HG03457 (cell line): ENCODE data around the gene HP.
"Not testable (repeated sequence)": the region's sequence is repeated elsewhere in the genome, so short reads cannot be mapped to it uniquely, and the experiment has no call there.

Experiments
- ATAC-seq: cut with Tn5 transposase; IDR thresholded peaks from one replicate; pipeline ENCODE4 v1.9.1; 2021; ENCODE audit warnings: moderate number of reproducible peaks; ENCODE audit not compliant: unreplicated experiment

Gene HP, protein sequence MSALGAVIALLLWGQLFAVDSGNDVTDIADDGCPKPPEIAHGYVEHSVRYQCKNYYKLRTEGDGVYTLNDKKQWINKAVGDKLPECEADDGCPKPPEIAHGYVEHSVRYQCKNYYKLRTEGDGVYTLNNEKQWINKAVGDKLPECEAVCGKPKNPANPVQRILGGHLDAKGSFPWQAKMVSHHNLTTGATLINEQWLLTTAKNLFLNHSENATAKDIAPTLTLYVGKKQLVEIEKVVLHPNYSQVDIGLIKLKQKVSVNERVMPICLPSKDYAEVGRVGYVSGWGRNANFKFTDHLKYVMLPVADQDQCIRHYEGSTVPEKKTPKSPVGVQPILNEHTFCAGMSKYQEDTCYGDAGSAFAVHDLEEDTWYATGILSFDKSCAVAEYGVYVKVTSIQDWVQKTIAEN

DNA sequence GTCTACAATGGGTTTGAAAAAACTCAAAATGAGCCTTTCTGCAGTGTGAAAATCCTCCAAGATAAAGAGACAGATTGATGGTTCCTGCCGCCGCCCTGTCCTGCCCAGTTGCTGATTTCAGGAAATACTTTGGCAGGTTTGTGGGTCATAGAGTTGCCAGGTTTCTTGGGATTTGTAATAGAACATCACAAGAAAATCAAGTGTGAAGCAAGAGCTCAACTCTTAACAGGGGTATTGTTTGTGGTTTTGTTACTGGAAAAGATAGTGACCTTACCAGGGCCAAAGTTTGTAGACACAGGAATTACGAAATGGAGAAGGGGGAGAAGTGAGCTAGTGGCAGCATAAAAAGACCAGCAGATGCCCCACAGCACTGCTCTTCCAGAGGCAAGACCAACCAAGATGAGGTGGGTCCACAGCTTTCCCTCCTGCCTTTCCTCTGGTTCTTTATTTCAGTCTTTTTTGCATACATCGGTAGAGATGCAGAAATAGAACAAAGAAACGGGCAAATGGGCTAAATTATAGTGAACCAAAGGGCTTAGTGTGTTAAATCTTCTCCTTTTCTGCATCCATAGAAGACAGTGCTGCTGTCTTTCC, at the start of gene HP:
TSS of gene HP (plus strand) at position 252 of the 594 bp plus-strand sequence. CDS start at position 400, 148 bp downstream.
- ATAC-seq = not testable (repeated sequence)

DNA sequence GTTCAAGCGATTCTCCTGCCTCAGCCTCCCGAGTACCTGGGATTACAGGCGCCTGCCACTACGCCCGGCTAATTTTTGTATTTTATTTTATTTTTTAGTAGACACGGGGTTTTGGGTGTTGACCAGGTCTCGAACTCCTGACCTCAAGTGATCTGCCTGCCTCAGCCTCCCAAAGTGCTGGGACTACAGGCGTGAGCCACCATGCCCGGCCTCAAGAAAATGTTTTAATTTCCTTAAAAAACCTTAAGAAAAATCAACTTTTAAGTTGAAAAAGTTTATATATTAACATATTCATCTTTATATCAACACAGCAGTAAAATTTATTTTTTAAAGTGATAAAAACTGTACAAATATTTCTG, 46.3 kb upstream of the HP start:
- ATAC-seq = not testable (repeated sequence)

DNA sequence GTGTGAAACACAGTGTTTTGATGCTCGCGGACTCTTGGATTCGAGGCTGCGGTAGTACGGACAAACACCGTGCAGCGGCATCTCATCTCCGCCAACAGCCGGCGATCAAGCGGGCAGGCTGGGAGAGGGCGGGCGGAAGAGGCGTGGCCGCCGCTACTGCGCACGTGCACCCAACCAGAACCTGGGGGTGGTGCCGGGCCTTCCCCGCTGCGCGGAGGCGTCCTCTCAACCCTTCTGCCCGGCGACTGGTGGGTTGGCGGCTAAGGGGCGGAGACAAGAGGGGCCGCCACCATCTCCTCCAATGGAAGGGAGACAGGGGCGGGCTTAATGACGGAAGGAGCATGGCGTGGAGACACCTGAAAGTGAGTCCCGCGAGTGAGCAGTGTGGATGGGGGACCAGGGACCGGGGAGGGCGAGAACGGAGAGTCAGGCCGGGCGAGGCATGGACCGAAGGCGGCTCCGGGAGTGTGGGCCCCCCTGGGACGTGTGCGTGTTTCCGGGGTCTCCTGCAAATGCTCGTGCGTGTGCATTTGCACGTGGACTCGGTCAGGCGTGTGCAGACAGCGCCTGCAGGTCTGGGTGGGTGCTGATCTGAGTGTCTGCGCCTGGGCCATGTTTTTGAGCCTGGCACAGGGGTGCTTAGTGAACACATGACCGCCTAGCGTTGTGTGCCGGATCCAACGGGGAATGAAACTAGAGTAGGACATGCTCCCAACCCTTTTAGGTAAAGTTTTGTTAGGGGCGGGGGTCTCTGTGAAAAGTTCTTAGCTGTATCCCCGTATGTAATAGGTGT, 45.7 kb upstream of the HP start, which contains the start of gene DHODH:
TSS of gene DHODH (plus strand) at position 321 of the 793 bp plus-strand sequence. CDS start at position 342, 21 bp downstream.
- peak; percentile 98 for ATAC-seq

DNA sequence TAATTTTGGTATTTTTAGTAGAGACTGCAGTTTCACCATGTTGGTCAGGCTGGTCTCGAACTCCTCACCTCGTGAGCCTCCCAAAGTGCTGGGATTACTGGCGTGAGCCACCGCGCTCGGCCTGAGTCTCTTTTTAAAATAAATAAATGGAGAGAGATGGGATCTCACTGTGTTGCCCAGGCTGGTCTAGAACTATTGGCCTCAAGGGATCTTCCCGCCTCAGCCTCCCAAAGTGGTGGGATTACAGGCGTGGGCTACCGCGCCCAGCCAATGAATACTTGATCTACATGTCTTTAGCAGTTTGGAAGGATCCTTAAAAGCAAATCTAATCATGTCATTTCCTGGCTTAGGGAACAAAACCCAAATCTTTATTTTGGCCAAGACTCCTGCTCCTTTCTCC, 44.5 kb upstream of the HP start:
- no peak for ATAC-seq

DNA sequence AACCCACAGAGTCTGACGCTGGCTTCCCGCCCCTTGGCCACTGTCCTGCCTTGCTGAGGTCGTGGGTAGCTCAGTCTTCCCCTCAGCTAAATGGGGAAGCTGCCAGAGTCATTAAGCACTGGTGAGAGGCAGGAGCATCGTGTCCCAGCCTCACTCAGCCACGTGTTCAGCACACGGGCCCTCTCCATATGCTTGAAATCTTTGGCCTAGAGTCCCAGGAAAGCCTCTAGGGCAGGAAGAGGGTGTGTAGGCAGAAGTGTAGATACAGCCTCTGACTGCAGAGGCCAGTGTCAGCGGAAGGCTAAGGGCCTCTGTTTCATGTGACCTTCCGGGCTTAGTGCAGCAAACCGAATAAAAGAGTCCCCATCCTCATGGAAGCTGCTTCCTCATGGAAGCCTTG, 41.7 kb upstream of the HP start:
- no peak for ATAC-seq

DNA sequence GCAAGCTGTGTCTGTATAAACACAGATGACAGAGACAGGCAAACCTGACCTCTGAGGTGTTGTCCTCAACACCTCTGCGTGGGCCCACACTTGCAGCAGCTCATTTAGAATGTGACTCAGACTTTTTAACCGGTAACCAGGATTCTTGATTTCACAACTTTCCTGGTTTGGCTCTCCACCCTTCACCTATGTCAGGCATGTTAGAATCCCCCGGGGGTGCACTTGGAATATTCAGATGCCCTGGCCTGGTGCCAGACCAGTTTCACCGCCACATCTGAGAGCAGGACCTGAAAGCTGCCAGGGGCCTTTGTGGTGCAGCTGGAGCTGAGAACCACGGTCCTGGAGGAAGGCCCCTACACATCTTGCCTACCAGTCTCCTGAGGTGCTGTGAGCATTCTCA, 40.9 kb upstream of the HP start:
- no peak for ATAC-seq

DNA sequence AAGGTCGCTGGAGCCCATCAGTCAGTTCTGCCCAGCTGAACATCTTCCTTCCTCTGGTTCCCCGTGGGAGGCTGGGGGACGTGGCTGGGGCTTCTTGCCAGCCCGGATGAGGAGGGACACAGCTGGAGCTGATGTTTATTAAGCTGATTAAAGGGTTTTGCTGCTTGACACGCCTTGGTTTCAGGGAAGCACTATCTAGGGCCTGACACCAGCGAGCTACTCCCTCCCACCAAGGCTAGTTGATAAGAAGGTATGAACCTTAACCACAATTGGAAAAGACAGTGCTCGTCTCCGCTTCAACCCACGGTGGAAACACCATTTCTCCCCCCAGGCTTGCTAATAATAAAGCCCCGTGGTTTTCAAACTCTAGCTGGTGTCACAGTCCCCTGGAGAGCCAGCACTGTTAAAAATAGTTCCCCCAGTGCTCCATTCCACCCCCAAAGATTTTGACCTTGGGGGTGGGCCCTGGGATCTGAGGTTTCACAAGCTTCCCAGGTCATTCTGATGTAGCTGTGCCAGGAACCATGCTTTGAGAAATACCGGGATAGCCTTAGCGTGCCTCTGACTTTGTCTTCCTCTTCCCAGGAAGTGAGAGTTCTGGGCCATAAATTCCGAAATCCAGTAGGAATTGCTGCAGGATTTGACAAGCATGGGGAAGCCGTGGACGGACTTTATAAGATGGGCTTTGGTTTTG, 40.3 kb upstream of the HP start:
- no peak for ATAC-seq

DNA sequence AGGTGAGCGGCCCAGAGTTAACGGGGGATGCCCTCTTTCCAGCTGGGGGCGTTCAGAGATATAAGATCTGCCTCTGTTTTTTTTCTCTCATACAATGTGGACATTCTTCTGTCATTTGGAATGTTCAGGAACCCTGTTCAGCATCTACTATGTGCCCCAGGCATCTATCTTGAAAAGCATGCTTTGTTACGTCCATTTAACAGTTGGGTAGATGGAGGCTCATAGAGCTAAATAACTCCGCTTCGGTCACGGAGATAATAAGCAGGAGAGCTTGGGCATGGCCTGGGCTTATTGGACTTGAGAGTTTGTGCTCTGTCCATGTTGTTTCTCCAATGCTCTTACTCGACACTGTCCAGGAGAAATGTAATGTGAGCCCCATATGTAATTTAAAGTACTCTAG, 39.6 kb upstream of the HP start:
- ATAC-seq = no peak

DNA sequence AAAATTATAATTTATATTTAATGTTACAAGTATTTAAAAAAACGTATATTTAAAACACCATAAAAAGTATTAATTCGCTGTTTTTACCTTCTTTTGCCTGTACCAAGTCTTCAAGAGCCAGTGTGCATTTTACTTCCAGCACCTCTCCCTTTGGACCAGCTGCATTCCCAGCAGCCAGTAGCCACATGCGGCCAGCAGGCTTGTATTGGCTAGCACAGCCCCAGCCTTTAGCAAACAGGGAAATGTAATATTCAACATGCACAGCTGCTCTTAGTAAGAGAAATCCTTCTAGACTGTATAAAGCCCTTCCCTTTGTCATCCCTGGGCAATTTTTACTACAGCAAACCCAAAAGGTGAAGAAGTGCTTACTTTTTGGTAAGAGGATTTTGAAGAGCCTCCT, 39.2 kb upstream of the HP start:
- ATAC-seq = no peak

DNA sequence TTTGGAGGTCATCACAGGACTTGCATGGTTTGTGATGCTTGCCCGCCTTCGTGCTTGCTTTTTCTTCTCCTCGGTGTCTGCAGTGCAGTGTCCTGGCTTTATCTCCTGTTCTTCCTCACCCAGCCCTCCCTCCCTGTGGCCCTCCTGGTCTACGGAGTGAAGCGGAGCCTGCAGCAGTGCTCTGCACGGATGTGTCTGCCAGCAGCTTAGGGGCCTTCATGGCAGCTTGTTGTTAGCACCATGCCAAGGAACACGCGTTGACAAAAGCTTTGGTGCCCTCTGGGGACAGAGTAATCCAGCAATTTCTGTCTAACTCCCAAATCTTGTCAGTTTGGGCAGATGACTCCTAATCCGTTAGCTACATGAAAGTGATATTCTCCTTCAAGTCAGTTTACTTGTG, 35.8 kb upstream of the HP start:
- no peak for ATAC-seq

DNA sequence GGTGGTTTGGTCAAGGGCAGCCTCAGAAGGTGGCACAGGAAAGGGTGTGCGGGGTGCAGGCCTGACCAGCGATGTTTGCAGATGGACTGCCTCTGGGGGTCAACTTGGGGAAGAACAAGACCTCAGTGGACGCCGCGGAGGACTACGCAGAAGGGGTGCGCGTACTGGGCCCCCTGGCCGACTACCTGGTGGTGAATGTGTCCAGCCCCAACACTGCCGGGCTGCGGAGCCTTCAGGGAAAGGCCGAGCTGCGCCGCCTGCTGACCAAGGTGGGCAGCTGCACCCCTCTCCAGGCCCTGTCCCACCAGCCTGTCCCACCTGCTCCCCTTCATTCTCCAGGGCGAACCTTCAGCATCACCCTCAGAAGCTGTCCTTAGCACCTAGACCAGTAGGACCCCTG, 33.3 kb upstream of the HP start:
- ATAC-seq = no peak

DNA sequence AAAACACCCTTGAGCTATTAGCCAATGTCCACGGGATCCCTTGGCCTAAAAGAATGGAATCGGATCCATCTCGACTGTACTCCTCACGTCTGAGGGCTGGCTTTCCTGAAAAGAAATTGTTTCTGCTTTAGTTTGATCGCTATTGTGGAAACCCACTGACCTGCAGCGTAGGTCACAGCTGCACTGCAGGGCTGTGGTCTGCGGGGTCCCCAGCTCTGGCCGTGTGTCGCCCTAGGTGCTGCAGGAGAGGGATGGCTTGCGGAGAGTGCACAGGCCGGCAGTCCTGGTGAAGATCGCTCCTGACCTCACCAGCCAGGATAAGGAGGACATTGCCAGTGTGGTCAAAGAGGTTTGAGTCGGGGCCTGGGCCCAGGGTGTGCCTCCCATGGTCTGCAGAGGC, 32.2 kb upstream of the HP start:
- no peak for ATAC-seq

DNA sequence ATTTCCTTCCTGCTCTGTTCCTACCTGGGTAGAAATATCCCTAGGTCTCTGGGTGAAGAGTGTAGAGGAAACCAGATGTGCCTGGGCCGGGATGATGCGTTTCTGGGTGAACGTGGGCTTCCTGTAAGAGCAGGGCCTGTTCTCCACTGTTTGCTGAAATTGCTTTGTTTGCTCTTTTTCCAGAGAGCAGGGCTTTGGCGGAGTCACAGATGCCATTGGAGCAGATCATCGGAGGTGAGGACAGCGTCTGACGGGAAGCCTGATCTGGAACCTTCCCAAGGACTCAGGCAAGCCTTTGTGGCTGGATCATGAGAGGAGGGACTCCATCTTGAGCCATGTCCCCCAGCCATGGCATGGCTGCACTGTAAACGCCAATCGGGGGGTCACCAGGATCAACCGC, 30.3 kb upstream of the HP start:
- ATAC-seq = no peak

DNA sequence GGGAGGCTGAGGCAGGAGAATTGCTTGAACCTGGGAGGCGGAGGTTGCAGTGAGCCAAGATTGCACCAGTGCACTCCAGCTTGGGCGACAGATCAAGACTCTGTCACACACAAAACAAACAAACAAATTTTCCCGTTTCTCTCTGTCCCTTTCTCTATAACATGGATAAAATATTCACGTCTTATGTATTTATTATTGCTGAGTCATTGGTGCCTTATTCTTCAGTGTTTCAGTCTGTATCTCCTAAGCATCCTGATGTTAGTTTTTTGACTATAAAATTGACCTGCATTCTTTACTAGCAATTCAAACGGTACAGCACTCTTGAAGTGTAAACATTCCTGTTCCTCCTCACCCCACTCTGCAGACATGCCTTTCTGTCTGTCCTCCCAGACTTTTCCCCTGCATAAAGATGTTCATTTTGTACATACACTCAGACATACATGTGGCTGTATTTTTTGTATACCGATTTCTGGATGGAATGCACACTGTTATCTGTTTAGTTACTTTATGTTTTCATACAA, 29.4 kb upstream of the HP start:
- ATAC-seq = no peak

DNA sequence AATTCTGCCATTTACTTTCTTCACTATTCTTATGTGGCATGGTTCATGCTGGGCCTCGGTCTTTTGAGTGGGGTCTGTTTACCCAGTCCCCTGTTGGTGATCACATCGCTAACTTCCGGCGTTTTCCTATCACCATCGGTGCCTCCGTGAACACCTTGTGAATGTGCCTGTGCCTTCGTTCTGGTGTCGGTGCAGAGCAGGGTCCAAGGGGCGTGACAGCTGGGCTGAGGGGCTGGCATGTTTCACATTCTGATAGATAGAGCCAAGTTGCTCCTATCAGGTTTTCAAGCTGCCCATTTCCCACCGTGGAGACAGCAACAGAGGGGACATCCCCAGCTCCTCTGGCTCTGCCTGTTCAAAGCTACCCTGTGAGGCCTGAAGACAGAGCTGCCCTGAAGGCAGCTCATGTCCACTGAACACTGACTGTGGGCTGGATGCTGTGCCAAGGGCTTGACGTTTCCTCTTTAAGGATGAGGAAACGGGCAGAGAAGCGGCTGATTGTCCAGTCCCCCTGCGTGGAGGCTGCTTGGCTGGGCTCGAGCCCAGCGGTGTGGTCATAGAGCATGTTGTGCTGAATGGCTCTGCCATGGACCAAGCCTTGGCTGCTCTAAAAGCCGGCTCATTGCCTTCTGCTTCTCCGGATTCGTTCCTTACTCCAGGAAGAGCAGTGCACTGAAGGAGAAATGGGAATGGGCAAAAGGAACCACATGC, 28.7 kb upstream of the HP start:
- no peak for ATAC-seq

DNA sequence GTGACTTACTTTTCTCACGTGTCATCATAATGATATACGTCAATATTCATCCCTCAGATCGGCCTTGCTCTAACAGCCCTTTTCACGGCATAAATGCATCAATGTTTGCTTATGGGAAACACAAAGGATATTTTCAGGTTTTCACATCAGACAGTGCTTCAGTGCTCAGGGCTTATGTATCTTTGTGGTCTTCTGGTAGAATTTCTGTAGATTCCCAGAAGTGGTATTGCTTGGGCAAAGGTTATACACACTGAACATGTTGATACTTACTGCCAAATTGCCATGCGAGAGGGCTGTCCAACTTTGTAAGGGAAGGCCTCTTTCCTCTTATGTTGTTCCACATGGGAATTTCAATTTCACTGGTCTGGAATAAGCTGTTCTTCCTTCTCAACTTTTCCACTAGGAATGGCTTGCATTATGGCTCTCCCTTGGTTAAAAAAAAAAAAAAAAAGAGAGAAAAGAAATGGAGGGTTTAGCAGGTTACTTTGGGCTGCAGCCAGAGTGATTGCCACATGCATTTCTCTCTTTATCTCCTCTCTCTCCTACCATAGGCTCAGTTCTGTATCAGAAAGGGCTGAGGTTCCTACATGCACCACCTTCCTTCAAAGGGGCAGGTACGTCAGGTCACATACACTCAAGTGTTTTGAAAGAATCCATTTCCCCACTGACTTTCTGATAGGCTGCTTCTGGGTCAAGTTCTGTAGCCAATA, 26.5 kb upstream of the HP start:
- no peak for ATAC-seq

DNA sequence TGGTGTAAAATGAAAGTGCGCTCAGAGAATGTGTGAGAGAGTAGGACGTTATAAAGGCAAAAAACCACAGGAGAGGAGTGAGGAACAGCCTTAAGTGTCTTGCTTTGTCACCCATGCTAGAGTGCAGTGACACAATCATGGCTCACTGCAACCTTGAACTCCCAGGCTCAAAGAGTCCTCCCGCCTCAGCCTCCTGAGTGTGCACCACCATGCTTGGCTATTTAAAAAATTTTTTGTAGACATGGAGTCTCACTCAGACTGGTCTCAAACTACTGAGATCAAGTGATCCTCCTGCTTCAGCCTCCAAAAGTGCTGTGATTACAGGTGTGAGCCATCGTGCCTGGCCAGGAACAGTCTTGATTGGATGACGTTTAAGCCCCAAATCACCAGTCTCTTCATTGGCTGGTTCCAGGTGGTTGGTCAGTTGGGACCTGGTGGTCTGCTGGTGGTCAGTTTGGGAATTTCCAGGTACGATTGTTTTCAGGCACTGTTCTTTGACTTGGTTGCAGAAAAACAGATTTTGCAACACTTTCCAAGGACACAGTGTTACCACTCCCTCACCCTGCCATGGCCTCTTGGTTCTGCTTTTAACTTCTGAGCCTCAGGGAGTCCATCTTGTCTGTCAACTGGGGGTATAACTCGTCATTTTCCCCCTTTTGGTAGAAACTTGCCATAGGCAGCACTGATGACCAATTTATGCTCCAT, 24.6 kb upstream of the HP start:
- ATAC-seq = no peak

DNA sequence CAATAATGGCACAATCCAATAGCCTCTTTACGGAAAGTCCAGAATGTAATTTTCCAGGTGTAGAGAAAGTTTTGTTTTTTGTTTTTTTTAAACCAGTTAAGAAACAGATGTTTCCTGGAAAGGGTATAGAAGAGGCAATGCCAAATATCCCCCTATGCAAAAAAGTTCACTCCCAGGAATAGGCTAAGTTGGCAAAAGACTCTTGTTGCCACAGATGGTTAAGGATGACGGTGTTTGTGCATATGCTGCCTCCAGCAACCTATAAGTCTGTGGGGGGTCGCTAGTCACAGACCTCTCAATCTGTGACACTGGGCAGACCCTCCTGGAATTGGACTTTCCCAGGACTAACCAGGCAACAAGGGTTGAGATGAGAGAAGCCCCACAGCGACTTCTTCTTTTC, 20.9 kb upstream of the HP start:
- ATAC-seq = no peak

DNA sequence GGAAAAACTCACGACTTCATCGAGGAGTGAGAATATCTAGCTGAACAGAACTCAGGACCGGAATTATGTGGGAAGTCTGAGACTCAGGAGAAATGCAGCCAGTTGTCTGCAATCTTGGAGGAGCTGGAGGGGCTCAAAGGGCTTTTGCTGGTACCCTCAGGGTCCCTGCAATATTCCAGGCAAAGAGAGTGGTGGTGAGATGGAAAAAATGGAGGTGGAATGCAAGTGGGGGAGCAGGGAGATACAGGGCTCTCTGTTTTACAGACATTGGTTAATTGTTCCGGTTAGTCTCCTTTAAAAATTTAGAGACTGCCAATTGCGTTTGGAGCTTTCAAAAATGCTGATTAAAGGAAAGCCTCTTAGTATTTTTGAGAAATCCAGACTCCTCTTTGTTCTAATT, 18.2 kb upstream of the HP start:
- ATAC-seq = no peak
